ENCODE measurements around the gene KMT5B.

The KMT5B gene

DNA sequence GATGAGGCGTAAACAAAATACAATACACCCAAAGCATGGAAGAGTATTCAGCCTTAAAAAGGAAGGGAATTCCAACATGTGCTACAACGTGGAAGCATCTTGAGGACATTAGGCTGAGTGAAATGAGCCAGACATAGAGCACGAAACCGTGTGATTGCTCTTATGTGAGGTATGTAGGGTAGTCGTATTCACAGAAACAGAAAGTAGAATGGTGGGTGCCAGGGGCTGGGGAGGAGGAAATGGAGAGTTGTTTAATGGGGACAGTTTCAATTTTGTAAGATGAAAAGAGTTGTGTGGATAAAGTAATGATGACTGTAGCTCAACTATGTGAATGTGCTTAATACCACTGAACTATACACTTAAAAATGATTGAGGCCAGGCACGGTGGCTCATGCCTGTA lies 10.2 kb upstream of the KMT5B start:
- no peak overlapping the region for H3K4me3 ChIP-seq (ENCODE audit: low read length)
- no peak for DNase-seq (ENCODE audit: low read depth, low spot score)

DNA sequence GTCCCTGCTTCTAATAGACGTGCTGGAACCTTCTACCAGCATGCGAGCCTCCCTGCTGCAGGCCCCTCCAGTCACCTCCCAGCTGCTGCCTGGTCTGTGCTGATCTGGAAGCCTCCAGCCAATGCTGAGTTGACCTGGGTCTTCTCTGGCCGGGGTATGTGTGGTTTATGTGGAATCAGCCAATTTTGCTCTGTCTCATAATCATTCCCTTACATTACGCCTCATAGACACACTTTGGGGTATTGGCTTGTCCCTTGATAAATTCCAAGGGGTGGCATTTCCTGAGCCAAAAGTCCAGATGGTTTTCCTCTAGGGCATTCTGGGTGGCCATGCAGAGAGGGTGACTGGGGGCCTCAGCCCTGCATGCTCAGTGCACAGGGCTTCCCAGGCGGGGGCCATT lies 8.3 kb upstream of the KMT5B start:
- H3K4me3 ChIP-seq (ENCODE audit: low read length) = no peak overlapping the region
- DNase-seq (ENCODE audit: low read depth, low spot score) = no peak

DNA sequence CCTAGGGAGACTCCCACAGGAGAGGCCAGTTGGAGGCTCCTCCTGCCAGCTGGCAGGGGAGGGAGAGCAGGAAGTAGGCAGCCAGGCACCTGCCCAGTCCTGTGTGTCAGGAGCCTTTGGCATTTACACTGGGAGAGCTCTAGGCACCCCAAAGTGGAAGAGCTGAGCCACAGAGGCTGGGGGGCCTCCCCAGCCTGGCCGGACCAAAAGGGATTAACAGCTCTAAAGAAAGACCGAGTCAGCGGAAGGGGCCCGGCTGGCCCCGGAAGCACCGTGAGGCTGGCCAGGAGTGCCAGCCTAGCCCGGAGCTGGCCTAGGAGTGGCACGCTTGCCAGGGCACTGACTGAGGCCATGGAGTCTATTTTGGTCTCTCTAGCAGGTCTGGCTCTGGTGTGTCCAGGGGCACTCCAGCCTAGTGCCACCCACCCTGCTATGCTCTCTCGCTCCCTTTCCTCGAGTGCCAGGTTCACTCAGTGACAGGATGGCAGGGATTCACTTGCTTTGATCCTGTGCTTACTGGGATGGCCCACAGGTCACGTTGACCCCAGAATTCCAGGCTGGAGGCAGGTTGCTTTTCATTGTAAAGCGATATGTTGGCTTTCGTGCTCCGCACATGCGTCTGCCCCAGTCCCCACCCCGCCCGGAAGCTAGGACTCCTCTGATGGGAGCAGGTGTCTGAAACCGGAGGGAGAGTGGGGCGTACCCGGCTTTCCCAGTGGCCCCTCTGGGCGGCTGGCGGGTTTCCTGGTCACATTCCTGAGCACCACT lies 3.3 kb upstream of the KMT5B start:
- DNase-seq (ENCODE audit: low read depth, low spot score) = no peak
- H3K4me3 ChIP-seq (ENCODE audit: low read length) = no peak overlapping the region

DNA sequence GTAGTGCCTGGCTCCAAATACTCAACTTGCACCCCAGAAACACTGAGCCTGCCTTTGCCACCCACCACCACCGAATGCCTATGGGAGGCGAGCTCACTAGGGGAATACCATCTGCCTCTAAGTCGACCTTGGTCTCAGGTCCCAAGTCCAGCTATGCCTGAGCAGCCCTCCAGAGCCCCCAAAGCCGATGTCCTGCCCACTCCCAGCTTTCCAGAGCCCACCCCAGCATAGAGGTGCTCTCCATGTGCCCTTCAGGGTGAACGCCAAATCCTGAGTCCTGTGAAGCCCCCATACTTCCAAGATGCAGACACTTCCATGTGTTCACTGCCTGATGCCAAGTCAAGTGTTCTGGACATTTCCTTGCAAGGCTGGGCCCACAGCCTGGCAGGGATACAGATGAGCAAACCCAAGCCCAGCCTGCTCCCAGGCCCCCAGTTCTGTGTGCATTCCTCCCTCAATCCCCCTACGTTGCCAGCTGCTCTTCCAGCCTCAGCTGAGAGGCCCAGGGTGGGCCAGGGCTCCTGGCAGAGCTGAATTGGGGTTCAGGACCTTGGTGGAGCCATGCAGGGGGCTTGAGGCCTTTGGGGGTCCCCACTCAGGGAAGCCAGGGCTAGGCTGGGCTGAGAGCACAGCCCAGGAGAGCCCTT lies 2.6 kb upstream of the KMT5B start:
- no peak overlapping the region for H3K4me3 ChIP-seq (ENCODE audit: low read length)
- DNase-seq (ENCODE audit: low read depth, low spot score) = no peak

DNA sequence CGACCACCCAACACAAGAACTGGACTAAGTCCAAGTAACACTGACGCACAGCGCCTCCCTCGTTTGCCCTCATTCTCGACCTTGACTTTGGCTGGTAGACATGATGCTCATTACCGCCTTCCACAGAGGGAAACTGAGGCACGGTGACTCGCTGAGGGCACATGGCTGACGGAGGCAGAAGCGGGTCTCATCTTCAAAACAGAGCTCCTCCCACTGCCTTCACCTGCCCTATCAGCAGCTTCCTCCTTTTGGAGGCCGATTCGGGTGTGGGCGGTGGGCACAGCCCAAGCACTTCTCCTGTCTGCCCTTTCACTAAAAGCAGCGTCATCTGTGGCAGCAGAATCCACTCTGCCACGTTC lies 2.0 kb upstream of the KMT5B start:
- no peak overlapping the region for H3K4me3 ChIP-seq (ENCODE audit: low read length)
- DNase-seq (ENCODE audit: low read depth, low spot score) = no peak

DNA sequence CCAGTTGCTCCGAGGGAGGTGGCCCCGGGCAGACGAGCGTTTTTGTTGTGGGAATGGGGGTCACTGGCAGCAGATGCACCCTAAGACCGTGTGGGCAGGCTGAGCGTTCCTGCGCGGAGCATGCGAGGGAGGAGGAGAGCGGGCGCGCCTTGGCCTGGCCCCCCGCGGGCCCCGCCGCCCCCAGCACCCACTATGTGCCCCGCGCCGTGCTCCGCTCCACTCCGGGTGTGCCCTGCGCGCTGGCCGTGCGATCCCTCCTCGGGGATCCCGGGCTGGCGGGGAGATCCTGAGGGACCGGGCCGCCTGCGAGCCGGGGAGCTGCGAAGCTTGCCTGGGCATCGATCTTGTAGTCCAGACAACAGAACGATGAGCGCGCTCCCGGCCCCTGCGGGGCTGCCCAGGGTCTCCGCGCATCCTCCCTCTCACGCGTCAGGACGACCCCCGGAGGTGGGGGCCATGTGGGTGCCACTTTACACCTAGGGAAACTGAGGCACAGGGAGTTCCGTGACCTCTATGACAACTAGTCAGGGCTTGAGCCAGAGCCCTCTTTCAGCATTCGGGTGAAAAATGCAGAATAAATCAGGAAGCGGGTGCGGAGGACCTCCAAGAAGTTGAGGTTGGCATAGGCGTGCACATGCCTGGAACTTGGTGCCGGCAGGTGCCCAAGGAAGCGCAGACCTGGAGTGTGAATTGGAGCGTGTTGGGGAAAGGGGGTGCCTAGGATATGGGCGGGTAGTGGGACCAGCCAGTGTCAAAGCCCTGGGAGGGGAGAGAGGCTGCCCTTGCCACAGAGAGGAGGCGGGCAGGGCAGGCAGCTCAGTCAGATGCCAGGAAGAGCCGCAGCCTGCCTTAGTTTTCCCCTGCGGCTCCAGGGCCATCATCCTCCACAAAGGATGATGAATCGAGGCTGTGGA lies 1.3 kb upstream of the KMT5B start:
- no peak for DNase-seq (ENCODE audit: low read depth, low spot score)
- H3K4me3 ChIP-seq (ENCODE audit: low read length) = peak overlapping the region; percentile 63

DNA sequence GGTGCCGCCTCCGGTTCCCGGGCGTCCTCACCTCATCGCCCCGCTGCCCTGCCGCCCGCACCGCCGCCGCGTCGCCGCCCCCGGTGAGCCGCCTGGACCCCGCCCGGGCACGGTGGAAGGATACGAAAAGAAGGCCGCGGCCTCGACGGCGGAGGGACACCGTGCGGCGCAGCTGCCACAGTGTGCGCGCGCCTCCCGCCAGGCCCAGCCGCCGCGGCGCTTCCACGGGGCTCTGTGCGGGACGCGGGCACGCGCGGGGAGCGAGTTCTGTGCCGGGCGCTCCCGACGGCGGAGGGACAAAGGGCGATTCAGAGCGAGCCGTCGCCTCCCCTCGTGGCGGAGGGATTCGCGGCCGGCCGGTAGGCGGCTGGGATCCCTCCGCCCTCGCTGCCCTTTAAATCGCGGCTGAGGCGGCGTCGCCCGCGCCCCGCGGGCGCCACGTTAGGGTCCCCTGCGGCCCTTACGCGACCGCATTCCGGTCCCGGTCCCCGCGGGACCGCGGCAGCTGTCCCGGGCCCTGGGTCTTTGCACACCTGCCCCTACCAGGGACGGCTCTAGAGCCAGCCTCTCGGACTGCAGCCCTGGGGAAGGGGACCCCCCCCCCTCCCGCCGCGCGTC lies 568 bp upstream of the KMT5B start:
- DNase-seq (ENCODE audit: low read depth, low spot score) = peak; percentile 93
- peak overlapping the region; percentile 63 for H3K4me3 ChIP-seq (ENCODE audit: low read length)

DNA sequence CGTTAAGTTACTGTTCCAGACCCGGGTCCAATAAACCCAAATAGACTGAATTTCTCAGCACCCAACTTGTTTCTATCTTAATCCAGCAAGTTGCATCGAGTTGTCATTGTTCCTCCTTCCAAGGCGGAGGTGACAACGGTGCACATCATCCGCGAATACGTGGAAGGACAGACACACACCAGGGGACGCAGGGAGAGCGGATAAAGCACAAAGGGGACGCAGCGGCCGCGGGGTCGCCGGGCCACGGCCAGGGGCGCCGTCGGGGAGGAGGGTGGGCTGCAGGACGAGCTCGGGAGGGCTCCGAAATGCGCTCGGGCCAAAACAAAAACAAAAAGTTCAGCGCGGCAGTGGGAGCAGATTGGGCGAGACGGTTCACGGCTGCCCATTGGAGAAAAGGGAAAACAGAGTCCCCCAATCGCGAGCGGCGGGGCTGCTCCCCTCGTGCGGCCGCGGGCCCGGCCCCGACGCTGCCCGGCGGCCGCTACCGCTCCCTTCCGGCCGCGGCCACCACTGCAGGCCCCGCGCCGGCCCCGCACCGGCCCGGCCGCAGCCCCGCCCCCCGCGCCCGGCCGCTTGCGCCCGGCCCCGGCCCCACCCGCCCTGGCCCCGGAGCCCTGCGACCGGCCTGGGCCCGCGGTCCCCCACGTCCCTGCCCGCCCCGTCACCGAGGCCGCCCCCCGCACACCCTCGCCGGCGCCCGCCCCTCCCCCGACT lies 518 bp downstream of the KMT5B start:
- H3K4me3 ChIP-seq (ENCODE audit: low read length) = peak overlapping the region; percentile 81
- DNase-seq (ENCODE audit: low read depth, low spot score) = peak; percentile 33

DNA sequence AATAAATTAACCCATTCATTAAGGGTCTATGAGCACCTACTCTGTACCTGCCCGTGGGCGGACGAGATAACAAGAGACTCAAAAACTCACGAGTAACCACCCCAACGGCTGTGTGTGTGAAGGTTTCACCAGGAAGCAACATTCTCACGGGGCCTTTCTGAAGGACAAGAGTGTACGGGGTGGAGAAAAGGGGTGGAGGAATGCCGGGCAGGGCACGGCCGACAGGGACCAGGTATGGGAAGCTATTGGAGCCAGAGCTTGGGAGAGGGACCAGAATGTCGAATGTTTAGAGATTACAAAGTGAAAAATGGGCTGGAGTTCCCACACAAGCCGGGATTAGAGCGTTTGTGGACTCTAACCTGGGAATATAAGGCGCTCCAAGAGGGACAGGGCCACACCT lies 1.6 kb downstream of the KMT5B start:
- DNase-seq (ENCODE audit: low read depth, low spot score) = no peak
- H3K4me3 ChIP-seq (ENCODE audit: low read length) = peak overlapping the region; percentile 81

DNA sequence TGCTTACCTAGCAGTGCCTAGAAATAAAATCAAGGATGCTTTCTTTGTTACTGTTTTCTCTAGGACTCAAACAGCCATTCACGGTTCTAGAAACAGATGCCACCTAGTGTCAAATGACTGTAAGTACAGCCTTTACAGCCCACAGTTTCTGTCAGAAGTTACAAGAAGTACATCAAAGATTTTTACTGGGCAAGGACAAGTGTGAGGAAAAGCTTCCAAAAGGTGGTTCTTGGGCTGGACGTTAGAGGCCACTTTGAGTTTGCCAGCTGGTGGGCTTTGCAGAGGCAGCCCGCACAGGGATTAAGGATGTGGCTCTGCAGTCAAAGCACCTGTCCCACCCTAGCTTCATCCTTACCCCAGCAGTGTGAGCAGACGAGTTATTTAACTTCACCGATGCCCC lies 6.9 kb downstream of the KMT5B start:
- no peak overlapping the region for H3K4me3 ChIP-seq (ENCODE audit: low read length)
- peak; percentile 77 for DNase-seq (ENCODE audit: low read depth, low spot score)

DNA sequence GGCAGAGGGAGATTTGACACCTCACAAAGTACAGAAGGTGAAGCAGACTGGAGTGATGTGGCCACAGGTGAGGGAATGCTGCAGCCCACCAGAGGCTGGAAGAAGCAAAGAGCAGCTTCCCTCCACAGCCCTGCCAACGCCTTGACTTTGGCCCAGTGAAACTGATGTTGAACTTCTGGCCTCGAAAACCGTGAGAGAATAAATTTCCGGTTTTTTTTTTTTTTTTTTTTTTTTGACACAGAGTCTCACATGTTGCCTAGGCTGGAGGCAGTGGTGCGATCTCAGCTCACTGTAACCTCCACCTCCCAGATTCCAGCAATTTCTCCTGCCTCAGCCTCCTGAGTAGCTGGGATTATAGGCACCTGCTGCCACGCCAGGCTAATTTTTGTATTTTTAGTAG lies 8.7 kb downstream of the KMT5B start:
- no peak for DNase-seq (ENCODE audit: low read depth, low spot score)
- no peak overlapping the region for H3K4me3 ChIP-seq (ENCODE audit: low read length)

DNA sequence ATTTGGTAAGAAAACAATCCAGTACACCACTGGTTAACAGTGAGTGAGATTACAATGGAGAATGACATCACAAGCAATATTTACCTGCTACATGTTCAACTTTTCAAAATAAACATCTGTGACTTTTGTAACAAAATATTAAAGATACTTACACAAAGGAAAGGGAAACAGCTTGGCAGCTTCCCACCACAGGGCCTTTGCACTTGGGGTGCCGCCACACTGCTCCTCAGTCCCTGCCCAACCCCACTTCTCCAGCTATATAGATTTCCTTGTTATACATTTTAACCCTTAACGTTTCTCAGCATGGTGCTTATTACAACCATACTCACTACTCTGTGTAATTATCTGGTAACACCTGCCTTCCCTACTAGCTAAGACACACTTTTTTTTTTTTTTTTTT lies 10.9 kb downstream of the KMT5B start:
- no peak for DNase-seq (ENCODE audit: low read depth, low spot score)
- no peak overlapping the region for H3K4me3 ChIP-seq (ENCODE audit: low read length)

DNA sequence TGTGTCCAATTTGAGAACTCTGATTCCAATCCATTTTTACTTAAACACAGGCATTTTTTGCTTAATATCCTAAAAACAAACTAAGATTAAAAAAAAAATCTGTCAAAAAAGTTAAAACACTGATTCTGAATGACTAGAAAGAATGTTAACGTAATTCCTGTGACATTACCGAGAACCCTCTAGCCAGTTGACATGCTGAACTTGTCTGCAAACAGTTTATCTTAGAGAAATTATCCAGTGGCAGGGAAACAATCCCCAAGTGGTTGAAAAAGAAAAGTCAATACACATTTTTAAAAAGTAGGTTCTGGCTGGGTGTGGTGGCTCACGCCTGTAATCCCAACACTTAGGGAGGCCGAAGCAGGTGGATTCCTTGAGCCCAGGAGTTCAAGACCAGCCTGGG lies 11.6 kb downstream of the KMT5B start:
- no peak overlapping the region for H3K4me3 ChIP-seq (ENCODE audit: low read length)
- DNase-seq (ENCODE audit: low read depth, low spot score) = no peak

DNA sequence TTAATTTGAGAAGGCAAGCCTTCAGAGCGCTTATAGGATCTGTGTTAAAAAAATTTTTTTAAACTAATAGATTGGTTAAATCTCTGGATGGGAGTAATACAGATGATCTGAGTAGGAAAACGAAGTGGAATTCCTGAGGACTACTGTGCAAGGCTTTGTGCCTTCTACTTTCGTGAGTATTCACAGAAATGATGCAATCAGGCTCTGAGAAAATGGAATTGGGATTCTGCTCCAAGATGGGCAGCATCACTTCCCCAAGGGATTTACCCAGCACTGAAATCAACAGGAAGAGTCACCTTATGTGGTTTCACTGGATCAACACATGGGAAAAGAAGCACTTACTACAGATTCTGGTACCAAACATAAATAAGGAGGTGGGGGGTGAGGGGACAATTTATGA lies 12.5 kb downstream of the KMT5B start:
- no peak for DNase-seq (ENCODE audit: low read depth, low spot score)
- H3K4me3 ChIP-seq (ENCODE audit: low read length) = no peak overlapping the region

DNA sequence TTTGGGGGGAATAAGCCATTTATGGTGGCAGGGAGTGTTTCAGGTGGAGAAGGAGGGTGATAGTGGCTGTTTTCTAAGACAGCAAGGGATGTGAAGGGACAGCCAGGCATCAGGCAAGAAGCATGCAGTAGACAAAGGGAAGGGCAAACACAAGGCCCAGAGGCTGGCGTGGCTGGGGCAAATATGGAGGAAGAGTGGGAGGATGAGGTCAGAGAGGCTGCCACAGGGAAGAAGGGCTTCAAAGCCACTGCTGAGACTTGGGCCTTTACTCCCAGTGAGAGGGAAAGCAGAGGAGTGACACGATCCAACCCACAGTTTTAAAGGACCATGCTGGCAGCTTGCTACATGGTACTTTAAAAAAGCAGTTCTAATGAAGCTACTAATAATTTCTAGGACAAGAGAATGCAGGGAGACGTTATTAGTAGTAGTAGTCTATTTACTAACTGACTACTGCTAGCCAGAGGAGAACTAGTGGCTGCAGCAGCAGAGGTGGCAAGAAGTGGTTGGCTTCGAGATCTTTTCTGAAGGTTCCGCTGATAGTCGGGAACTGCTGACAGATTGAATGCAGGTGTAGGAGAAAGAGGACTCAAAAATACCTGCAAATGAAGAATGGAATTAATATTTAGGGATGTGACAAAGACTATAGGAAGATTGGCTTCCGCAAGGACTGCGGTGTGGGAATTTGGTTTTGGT lies 13.7 kb downstream of the KMT5B start:
- H3K4me3 ChIP-seq (ENCODE audit: low read length) = no peak overlapping the region
- no peak for DNase-seq (ENCODE audit: low read depth, low spot score)

DNA sequence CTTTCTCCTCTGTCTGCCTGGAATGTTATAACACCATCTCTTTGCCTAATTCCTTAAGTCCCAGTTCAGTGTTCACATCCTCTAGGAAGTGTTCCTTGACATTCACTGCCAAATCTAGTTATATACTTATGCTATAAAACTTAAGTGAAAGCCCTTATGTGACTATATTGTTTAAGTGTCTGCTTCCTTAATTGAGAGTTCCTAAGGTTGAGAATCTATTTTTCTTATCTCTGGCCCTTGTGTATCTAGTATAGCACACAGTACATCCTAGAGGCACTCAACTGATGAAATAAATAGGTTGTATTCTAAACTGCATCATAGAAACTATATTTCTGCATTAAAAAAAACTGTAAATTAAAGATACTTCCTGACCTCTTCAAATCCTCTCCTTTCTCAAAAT lies 16.9 kb downstream of the KMT5B start:
- DNase-seq (ENCODE audit: low read depth, low spot score) = no peak

DNA sequence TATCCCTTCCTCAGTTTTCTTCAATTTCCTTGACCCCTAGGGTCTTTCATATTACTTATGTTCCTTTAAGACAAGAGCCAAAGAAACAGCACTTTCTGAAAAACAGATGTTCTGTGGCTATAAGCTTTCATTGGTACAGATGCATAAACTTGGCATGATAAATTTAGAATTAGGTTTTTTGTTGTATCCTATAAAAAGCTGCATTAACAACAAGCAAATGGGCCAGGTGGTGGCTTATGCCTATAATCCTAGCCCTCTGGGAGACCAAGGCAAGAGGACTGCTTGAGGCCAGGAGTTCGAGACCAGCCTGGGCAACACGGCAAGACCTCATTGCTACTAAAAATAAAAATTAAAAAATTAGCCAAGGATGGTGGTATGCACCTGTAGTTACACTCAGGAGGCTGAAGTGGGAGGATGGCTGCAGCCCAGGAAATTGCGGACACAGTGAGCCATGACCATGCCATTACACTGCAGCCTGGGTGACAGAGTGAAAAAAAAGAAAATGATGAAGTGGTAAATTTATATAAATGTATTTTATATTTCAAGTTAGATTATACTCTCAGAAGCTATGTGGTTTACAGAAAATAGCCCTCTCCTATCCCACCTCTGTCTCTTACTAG lies 18.3 kb downstream of the KMT5B start:
- no peak overlapping the region for H3K4me3 ChIP-seq (ENCODE audit: low read length)
- DNase-seq (ENCODE audit: low read depth, low spot score) = no peak

More for the DNA sequence above, 16.9 kb downstream of the KMT5B start:
- no peak overlapping the region for H3K4me3 ChIP-seq (ENCODE audit: low read length)

DNA sequence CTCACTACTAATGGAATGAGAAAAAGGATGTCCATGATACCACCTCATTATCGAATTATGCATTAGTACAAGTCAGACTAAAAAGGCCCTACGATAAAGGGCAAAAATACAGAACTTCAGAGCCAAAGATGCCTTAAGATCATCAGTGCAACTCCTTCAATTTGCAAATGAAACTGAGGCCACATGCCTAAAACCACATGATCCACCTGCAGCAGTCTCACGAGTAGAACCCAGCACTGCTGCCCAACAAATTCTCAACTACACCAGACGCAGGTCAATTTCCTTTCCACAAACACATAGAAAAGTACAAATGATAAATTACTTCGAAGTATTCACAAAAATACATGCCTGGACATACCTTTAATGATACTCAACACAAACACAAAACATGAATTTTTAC lies 20.1 kb downstream of the KMT5B start:
- no peak for DNase-seq (ENCODE audit: low read depth, low spot score)
- no peak overlapping the region for H3K4me3 ChIP-seq (ENCODE audit: low read length)
